Hypothalamus (tissue), 51 donors: ENCODE results near the gene RBP5.

Source experiments
- DNase-seq, 51 donors: peaks; one replicate each; lab custom pipeline; 2025; lab: John Stamatoyannopoulos, UW

RBP5 gene

GRCh38 chr12:7103837-7104584 is 24.7 kb downstream of the RBP5 start:
- no peak for DNase-seq

GRCh38 chr12:7102582-7102981 is 26.1 kb downstream of the RBP5 start:
- DNase-seq, result no peak

DNA sequence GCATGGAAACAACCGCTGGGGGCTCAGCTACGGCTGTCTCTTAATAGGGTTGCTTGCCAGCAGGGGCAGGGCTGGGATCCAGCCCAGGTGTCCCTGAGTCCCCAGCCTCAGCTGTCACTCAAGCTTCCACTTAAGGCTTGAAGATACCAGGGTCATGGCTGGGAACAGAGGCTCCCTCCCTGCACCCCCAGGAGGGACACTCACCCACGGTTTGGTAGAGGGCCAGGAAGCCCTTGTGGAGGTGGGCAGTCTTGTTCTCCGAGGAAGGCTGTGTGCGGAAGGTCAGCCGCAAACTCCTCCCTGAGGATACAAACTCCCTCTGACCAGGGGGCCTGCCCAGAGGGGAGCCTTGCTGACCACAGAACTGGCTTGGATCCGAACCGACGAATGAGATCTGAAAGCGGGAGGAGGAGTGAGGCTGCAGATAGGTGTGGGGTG is 27.0 kb downstream of the RBP5 start:
- no peak for DNase-seq

- DNase-seq, result no peak
Measured at GRCh38 chr12:7101047-7101693, 27.5 kb downstream of the RBP5 start.

DNA sequence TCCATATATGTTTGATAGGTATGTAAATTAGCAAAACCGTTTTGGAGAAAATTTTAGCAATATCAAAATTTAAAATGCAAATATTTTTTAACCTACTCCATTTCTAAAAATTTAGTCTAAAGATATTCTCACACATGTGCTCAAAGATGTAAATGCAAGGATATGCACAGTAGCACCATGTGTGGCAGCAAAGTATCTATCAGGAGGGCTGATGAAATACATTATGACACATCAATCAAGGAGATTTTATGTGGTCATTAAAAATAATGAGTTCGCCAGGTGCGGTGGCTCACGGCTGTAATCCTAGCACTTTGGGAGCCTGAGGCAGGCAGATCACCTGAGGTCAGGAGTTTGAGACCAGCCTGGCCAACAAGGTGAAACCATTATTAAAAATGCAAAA is 28.4 kb downstream of the RBP5 start:
- DNase-seq, result no peak

GRCh38 chr12:7099290-7099996 is 29.2 kb downstream of the RBP5 start:
- DNase-seq, result no peak

GRCh38 chr12:7096979-7097378 is 31.7 kb downstream of the RBP5 start:
- no peak for DNase-seq

DNA sequence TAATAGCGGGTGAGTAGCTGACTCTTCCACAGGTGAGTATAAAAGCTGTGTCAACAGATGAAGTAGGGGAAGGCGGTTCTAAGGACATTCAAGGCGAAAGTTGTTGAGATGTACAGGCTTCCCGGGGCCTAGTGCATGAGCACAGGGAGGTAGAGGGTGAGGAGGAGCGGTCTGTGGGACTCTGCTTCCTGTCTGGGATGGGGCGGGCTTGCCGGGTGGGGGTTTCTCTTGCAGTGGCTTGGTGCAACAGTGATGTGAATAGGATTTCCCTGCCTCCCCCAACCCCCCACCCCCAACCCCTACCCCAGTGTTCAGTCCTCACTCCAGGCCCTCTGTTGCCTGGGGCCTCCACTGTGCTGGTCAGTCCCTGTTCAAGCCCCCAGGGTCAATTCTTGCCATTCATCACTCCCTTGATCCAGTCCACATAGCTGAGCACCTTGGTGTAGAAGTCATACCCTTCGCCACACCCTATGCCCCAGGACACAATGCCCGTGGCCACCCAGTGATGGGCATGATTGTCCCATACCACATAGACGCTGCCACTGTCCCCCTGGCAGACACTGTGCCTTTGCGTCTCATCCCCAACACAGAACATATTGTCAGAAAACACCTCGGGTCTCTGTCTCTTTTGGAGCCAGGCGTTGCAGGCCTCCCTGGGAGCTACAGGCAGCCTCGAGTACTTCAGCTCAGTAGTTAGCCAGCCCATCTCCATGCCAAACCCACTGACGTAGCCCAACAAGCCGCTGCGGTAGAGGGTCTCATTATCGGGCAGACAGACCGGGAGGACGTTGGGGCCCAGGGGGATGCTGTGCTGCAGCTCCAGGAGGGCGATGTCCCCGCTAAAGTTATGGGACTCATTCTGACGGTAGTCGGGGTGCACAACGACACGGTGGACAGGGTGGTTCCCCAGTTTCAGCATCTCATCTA is 32.4 kb downstream of the RBP5 start:
- no peak for DNase-seq

GRCh38 chr12:7093892-7094291 is 34.8 kb downstream of the RBP5 start:
- no peak for DNase-seq

- no peak for DNase-seq
Measured at GRCh38 chr12:7093486-7093885, 35.2 kb downstream of the RBP5 start.

DNA sequence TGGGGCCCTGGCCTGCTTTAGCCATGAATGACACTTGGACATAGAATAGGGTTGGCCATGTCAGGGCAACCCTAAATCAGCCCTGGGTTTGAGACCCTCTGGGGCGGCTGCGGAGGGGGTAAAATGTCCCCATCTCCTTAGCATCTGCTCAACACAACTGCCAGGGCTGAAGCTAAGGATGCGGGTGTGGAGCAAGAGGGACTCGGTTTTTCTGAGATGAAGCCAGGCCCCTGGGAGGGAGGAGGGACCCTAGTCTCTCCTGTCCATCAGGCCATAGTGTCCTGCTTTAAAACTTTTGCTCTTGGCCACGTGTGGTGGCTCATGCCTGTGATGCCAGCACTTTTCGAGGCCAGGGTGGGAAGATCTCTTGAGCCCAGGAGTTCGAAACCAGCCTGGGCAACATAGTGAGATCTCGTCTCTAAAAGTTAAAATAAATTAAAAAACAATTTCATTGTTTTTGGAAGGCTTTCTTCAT is 35.7 kb downstream of the RBP5 start:
- no peak for DNase-seq

GRCh38 chr12:7092229-7092985 is 36.3 kb downstream of the RBP5 start, which contains the start of gene C1R:
Gene C1R, minus strand, starts transcription at chr12:7092445. Its CDS starts 57 bp downstream, at chr12:7092388.
- peak in 37 of 51 donors; percentile 5 to 62 (median 29) for DNase-seq

DNA sequence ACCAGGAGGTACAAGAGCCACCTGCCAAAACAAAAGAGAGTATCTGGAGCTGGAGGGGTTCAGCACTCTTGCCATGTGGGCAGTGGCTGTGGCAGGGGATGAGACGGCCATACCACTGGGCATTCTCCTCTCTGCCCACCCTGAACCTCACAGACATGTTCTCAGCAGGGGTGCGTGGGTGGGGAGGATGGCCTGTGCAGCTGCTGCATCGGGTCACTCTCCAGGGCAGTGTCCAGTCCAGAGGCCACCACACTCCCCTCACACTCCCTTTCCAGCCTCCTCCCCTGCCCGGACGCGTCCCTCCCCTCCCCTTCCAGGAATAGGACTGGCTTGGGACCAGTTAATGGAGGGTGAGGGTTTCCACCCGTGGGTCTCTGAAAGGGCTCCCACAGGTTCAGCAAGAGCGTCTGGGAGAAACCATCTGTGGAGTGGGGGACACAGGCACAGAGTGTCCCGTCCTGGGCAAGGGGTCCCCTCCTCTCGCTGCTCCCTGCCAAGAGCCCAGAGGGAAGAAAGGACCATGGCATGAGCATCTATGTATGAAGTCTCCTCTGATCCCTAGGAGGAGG is 36.9 kb downstream of the RBP5 start:
- DNase-seq, result peak in 2 of 51 donors; percentile 29 to 32

DNA sequence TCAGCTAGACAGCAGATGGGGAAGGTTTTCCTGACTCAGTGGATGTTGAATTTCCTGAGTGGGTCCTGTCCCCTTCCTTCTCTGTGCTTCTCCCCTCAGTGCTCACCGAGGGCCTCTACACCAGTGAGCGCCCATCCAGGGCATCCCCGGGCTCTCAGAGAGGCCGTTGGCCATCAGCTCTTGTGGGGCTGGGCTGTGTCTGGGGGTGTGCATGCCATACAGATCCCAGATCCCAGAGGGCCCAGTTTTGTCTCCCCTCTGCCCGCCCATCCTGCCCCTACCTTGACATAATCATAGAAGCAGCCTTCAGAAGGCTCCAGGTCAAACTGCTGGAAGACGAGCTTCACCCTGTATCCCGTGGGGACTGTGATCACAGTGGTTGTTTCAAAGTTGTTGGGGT is 37.5 kb downstream of the RBP5 start:
- no peak for DNase-seq

DNA sequence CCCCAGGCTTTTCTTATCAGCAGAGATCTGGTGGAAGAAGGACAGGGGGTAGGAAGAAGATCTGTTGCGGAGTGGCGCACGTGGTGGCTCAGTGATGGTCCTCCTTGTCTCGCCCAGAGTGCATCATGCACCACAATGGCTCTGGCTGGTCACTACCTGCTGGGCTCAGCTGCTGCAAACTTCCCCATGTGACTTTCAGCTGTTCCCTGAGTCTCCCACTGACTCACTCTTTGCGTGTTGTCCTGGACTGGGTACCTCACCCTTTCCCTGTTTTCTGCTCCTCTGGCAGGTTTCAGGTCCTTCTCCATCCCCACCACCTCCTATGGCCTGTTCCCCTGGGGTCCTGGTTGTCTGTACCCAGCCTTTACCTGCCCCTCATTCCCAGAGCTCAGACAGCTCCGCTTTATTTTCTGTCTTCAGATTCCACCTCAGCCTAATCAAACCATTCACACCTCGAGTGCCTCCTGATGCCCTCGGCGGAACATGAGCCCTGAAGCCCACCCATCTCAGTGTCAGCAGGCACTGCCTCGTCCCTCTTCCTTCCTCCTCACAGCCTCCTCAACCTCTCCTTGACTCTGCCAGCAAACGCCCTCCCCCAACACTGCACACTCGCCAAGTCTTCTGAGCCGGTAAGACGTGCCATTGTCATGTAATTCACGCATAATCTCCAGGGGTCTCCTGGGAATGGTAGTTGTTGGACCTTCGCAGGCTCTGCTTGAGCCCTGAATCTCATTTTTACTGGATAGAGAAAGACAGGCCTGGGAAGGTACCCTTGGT is 38.3 kb downstream of the RBP5 start:
- no peak for DNase-seq

DNA sequence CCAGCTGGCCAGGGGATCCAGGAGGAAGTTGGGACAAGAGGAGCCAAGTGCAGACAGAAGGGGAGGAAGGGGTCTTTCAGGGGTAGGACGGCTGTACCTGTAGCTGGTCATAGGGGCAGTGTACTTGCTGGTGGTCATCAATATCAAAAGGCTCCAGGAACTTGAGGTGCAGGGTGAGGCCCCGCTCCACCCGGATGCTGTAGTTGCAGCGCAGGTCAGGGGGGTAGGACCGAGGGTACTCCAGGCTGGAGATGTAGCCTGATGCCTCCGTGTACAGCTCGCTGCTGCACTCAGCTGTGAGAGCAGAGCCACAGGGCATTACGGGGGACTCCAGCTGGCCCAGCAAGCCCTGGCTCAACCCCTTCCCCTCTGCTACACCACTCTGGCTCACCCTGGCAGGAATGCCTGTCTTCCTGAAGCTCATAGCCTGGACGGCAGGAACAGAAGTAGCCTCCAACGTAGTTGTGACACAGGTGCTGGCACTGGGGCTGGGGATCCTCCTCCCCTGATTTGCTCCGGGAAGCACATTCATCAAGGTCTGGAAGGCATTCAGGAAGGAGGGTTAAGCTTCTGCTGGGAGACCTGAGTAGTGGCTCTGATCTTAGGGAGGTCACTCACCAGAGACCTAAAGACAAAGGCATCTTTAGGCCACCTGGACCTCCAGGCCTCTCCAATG is 39.4 kb downstream of the RBP5 start:
- DNase-seq, result no peak

DNA sequence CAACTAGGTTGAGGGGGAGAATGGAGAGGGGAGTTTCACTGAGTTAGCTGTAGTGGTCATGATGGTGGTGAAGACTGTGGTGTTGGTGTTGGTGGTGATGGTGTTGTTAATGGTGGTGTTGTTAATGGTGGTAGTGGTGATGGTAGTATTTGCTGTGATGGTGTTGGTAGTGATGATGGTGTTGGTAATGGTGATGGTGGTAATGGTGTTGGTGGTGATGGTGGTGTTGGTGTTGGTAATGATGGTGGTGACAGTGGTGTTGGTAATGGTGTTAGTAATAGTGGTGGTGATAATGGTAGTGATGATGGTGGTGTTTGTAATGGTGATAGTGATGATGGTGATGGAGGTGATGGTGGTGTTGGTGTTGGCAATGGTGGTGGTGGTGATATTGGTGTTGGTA is 45.6 kb downstream of the RBP5 start:
- no peak for DNase-seq

DNA sequence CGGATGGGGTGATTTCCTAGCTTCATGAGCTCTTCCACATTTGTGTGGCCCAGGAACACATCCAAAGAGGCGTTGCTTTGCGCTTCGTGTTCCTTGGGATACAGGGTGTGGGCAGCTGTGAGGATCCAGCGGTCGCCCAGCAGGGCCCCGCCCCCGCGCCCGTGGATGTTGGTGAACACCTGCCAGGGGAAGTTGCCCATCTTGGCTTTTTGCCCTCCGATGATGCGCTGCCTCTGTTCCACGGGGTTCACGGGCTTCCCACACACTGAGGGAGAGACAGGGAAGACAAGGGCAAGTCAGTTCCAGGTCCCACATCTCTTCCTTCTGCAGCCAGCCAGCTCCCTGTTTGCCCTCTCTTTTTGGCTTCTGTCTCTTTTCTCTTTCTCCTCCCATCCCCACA is 47.7 kb downstream of the RBP5 start:
- DNase-seq, result no peak
